ENCODE results near the gene CRACR2A. TPM values are rescaled to one million over a fixed set of nuclear protein-coding genes. Genes with fewer than 3 reads are reported as not detected.

Gene CRACR2A
- total RNA-seq, 2 donors from 2014 or later: 1.1 to 4.7 TPM

DNA sequence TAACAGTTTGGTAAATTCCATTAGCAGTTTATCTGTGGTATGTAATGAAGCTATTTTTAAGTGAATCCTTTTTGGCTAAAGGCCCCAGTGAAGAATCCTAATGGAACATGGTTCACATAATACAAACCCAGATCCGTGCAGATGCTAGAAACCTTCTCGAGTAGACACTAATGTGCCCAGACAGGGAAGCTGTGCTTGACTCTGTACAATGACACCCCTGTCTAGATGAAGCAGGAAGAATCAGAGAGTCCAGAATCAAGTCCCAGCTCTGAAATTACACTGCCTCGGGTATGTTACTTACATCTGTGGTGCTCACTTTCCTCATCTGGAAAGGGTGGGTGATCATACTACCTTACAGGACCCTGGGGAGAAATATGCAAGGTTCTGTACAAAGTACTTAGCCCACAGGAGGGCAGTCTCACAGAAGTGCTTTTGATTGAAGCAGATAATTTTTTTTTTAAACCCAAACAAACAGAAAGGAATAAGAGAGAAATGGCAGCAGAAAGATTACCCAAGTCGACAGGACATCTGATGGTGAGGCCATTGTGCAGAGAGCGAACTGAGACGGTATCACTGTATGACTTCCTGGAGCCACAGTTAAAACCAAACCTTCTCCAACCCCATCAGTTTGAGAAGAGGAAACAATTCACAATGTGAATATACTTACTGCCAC is 8.5 kb downstream of the CRACR2A start:
- 78 to 92% methylated on average over 4 to 6 of the region's 6 CpGs for WGBS, 2 experiments (ENCODE audit: insufficient coverage in 1 of 2, insufficient read length in 1 of 2)
- peaks cover 7% of the 10 kb centered on the region for H3K9me3 Mint-ChIP-seq
- Histone ChIP-seq H3K4me1 (ENCODE audit: control insufficient read depth, insufficient read depth, low read length) (peaks cover 7% of the 10 kb centered on the region), H3K27me3 (ENCODE audit: control insufficient read depth, insufficient read depth, low read length, poor library complexity, severe bottlenecking) (peaks cover 5% of the 10 kb centered on the region), H3K36me3 (ENCODE audit: control insufficient read depth, insufficient read depth, low read length) (no peaks in the 10 kb centered on the region), H3K27ac (ENCODE audit: low read depth, low read length) (no peak overlapping the region), H3K4me3 (ENCODE audit: low read length) (no peak overlapping the region), H3K9me3 (ENCODE audit: control insufficient read depth, low read length) (no peaks in the 10 kb centered on the region), H3K9ac (ENCODE audit: extremely low read depth, low read length, poor library complexity, severe bottlenecking) (no peak overlapping the region)
- TF ChIP-seq, protein P1, sequence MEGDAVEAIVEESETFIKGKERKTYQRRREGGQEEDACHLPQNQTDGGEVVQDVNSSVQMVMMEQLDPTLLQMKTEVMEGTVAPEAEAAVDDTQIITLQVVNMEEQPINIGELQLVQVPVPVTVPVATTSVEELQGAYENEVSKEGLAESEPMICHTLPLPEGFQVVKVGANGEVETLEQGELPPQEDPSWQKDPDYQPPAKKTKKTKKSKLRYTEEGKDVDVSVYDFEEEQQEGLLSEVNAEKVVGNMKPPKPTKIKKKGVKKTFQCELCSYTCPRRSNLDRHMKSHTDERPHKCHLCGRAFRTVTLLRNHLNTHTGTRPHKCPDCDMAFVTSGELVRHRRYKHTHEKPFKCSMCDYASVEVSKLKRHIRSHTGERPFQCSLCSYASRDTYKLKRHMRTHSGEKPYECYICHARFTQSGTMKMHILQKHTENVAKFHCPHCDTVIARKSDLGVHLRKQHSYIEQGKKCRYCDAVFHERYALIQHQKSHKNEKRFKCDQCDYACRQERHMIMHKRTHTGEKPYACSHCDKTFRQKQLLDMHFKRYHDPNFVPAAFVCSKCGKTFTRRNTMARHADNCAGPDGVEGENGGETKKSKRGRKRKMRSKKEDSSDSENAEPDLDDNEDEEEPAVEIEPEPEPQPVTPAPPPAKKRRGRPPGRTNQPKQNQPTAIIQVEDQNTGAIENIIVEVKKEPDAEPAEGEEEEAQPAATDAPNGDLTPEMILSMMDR (conservative IDR thresholded peaks at IDR 0.05): peak; percentile 44
- H3K27me3 Mint-ChIP-seq (ENCODE audit: insufficient read depth): peaks cover 5% of the 10 kb centered on the region
- DNase-seq: peak; percentile 36
- H3K4me3 Mint-ChIP-seq: no peak overlapping the region
- peaks cover 8% of the 10 kb centered on the region for H3K4me1 Mint-ChIP-seq
- no peaks in the 10 kb centered on the region for H3K36me3 Mint-ChIP-seq (ENCODE audit: low read depth)
- H3K27ac Mint-ChIP-seq: no peak overlapping the region

- Histone ChIP-seq H3K27ac (ENCODE audit: low read depth, low read length) (no peak overlapping the region), H3K27me3 (ENCODE audit: control insufficient read depth, insufficient read depth, low read length, poor library complexity, severe bottlenecking) (no peaks in the 10 kb centered on the region), H3K4me3 (ENCODE audit: low read length) (no peak overlapping the region), H3K4me1 (ENCODE audit: control insufficient read depth, insufficient read depth, low read length) (peaks cover 7% of the 10 kb centered on the region), H3K9ac (ENCODE audit: extremely low read depth, low read length, poor library complexity, severe bottlenecking) (no peak overlapping the region), H3K36me3 (ENCODE audit: control insufficient read depth, insufficient read depth, low read length) (no peaks in the 10 kb centered on the region), H3K9me3 (ENCODE audit: control insufficient read depth, low read length) (no peaks in the 10 kb centered on the region)
- WGBS, 2 experiments (ENCODE audit: insufficient coverage in 1 of 2, insufficient read length in 1 of 2): 93 to 96% methylated on average over 6 of the region's 6 CpGs
- DNase-seq: no peak
- Mint-ChIP-seq H3K4me1 (peaks cover 8% of the 10 kb centered on the region), H3K4me3 (no peak overlapping the region), H3K27me3 (ENCODE audit: insufficient read depth) (peaks cover 3% of the 10 kb centered on the region), H3K27ac (no peak overlapping the region), H3K9me3 (peaks cover 7% of the 10 kb centered on the region), H3K36me3 (ENCODE audit: low read depth) (no peaks in the 10 kb centered on the region)
- TF ChIP-seq, protein P1 (conservative IDR thresholded peaks at IDR 0.05): no peak
Observed at GRCh38 chr12:3743803-3744202, 9.1 kb downstream of the CRACR2A start.

- Mint-ChIP-seq H3K27ac (no peak overlapping the region), H3K27me3 (ENCODE audit: insufficient read depth) (no peaks in the 10 kb centered on the region), H3K36me3 (ENCODE audit: low read depth) (no peaks in the 10 kb centered on the region), H3K9me3 (peaks cover 7% of the 10 kb centered on the region), H3K4me3 (no peak overlapping the region), H3K4me1 (peaks cover 8% of the 10 kb centered on the region)
- H3K9me3 ChIP-seq (ENCODE audit: control insufficient read depth, low read length): no peaks in the 10 kb centered on the region
- H3K27ac ChIP-seq (ENCODE audit: low read depth, low read length): no peak overlapping the region
- H3K36me3 ChIP-seq (ENCODE audit: control insufficient read depth, insufficient read depth, low read length): no peaks in the 10 kb centered on the region
- peaks cover 7% of the 10 kb centered on the region for H3K4me1 ChIP-seq (ENCODE audit: control insufficient read depth, insufficient read depth, low read length)
- H3K27me3 ChIP-seq (ENCODE audit: control insufficient read depth, insufficient read depth, low read length, poor library complexity, severe bottlenecking): peaks cover under 1% of the 10 kb centered on the region
- no peak for DNase-seq
- no peak overlapping the region for H3K4me3 ChIP-seq (ENCODE audit: low read length)
- TF ChIP-seq, protein P1 (conservative IDR thresholded peaks at IDR 0.05): no peak
- H3K9ac ChIP-seq (ENCODE audit: extremely low read depth, low read length, poor library complexity, severe bottlenecking): no peak overlapping the region
- 94 to 100% methylated on average over 2 to 7 of the region's 7 CpGs for WGBS, 2 experiments (ENCODE audit: insufficient coverage in 1 of 2, insufficient read length in 1 of 2)
Observed at GRCh38 chr12:3741882-3742672, 10.8 kb downstream of the CRACR2A start.

All from endodermal cell (in vitro differentiated cells).